Neuron (in vitro differentiated cells): ENCODE measurements around the gene RESP18.
A peak's percentile ranks its signal among the peaks of the same experiment; 100 is the strongest.
"Not testable (repeated sequence)": the region's sequence is repeated elsewhere in the genome, so short reads cannot be mapped to it uniquely, and the experiment has no call there.

Source experiments
- H2AFZ ChIP-seq: one replicate; pipeline ENCODE4 v1.6.1; 2013; ENCODE audit warnings: low read depth, mild to moderate bottlenecking, inconsistent platforms, low read length, moderate library complexity
- H3K27me3 ChIP-seq: one replicate; pipeline ENCODE4 v1.6.1; 2013; ENCODE audit warnings: low read length; ENCODE audit not compliant: insufficient read depth
- H3K36me3 ChIP-seq: one replicate; pipeline ENCODE4 v1.6.1; 2013; ENCODE audit warnings: low read length; ENCODE audit not compliant: insufficient read depth
- H3K4me1 ChIP-seq: one replicate; pipeline ENCODE4 v1.6.1; 2013; ENCODE audit warnings: low read length; ENCODE audit not compliant: insufficient read depth
- H3K4me3 ChIP-seq: 2 replicates; pipeline ENCODE4 v1.5.1; 2013; ENCODE audit warnings: mild to moderate bottlenecking, low read length, moderate library complexity
- H3K9me3 ChIP-seq: one replicate; pipeline ENCODE4 v1.6.1; 2013; ENCODE audit warnings: low read length

RESP18 gene

DNA sequence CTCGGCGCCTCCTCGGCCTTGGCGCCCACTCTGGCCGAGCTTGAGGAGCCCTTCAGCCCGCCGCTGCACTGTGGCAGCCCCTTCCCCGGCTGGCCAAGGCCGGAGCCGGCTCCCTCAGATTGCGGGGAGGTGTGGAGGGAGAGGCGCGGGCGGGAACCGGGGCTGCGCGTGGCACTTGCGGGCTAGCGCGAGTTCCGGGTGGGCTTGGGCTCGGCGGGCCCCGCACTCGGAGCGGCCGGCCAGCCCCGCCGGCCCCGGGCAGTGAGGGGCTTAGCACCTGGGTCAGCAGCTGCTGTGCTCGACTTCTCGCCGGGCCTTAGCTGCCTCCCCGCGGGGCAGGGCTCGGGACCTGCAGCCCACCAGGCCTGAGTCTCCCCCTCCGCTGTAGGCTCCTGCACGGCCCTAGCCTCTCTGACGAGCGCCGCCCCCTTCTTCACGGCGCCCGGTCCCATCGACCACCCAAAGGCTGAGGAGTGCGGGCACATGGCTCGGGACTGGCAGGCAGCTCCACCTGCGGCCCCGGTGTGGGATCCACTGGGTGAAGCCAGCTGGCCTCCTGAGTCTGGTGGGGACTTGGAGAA is 19.8 kb downstream of the RESP18 start:
- H3K36me3 ChIP-seq, H2AFZ ChIP-seq, H3K9me3 ChIP-seq, H3K4me3 ChIP-seq: not testable (repeated sequence)
- H3K27me3 ChIP-seq: peaks cover 19% of the 10 kb centered on the region
- H3K4me1 ChIP-seq: peaks cover 13% of the 10 kb centered on the region

DNA sequence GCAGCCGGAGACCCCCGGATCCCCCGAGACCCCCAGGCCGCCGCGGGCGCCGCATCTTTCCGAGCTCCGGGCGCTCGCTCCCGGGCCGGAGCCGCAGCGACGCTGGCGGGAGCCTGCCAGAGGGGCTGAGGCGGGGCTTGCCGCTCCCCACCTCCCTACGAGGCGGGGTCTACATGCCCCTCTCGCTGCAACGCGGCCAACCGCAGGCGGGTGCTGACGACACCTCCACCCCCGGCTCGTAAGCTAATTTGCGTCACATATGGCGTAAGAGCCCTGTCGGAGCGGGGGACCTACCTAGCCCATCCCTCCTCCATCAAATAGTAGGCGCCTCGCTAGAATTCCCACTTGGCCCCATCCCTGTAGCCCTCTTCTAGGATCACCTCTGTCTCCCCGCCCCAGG is 23.3 kb downstream of the RESP18 start, which contains the start of gene PTPRN:
PTPRN (minus strand) TSS at position 124 of the 400 bp plus-strand sequence; CDS start at position 55, 69 bp downstream.
- Histone ChIP-seq H3K36me3 (no peaks in the 10 kb centered on the region), H3K4me3 (peak within 1 kb of the TSS; percentile 40), H3K4me1 (peaks cover 13% of the 10 kb centered on the region), H3K27me3 (peaks cover 19% of the 10 kb centered on the region), H3K9me3 (no peaks in the 10 kb centered on the region), H2AFZ (no peak within 1 kb of the TSS)

DNA sequence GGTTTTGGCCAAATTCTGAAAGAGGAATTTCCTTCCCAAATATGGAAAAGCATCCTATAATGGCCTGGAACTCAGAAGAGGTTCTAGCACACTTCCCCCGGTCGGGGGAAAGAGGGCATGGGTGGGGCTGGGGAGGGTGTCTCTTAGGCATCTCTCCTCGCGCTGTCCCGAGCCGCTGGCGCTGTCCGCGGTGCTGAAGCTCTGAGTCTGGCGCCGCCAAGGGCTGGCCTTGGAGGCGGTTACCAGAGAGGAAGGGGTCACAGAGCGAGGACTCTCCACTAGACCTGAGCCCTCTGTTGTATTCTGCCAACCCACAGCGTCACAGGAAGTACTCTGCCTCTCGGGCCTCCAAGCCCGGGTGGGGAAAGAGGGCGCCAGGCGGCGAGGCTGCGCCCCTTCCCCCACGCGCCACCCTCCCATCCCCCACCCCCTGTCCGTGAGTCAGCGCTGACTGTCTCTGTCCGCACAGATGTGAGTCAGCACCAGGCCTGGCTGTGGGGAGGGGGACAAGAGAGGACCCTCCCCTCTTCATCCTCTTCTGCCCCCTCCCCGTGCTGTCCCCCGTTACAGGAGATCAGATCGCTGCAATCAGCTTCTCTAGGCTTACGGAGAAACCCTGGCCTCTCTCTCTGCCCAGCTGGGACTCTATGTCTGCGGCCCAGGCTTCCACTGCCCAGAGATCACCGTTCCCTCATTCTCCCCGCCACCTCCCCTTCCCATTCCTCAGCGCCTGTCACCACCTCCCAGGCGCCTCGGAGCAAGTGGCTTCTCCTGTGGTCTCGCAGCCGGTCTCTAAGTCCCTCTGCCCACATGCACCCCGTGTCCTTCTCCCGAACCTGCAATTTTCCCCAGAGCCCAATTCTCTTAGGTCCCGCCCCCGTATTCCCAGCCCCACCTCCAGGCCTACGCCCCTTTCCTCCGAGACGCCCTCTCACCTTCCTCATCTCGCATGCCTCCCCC is 24.1 kb downstream of the RESP18 start:
- Histone ChIP-seq H3K27me3 (peaks cover 19% of the 10 kb centered on the region), H3K4me3 (peak overlapping the region; percentile 40), H2AFZ (no peak overlapping the region), H3K4me1 (peaks cover 13% of the 10 kb centered on the region), H3K9me3 (no peaks in the 10 kb centered on the region), H3K36me3 (no peaks in the 10 kb centered on the region)

DNA sequence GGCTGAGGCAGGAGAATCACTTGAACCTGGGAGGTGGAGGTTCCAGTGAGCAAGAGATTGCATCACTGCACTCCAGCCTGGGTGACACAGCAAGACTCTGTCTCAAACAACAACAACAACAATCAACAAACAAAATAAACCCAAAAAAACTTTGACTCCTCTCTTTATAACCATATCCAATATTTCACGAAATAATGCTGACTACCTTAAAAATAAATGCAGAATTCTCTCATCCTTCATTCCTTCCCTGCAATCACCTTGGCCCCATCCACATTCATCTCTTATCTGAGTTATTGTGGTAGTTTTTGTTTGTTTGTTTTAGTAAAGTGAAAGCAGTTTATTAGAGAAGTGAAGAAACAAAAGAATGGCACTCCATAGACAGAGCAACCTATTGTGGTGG is 26.5 kb downstream of the RESP18 start:
- Histone ChIP-seq H3K27me3 (peaks cover 18% of the 10 kb centered on the region), H3K36me3 (no peaks in the 10 kb centered on the region), H3K4me1 (peaks cover 15% of the 10 kb centered on the region), H3K4me3 (no peak overlapping the region), H3K9me3 (no peaks in the 10 kb centered on the region), H2AFZ (no peak overlapping the region)

DNA sequence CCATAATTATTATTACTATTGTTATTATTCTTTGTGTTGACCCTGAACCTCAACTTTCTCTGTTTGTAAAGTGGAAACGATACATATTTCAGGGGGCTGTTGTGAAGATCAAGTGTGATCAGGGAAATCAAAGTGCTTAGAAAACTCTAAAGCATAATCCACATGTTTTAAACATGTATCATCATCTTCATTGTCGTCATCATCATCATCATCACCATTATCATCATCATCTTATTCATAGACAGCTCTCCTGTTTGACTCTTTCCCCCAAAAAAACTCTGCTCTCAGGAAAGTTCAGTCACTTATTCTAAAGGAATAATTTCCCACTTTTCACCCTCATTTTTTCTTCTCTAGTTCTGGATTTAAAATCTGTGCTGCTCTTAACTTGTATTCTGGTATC is 28.3 kb downstream of the RESP18 start:
- Histone ChIP-seq H3K4me3 (no peak overlapping the region), H3K27me3 (peaks cover 9% of the 10 kb centered on the region), H3K36me3 (no peaks in the 10 kb centered on the region), H3K9me3 (no peaks in the 10 kb centered on the region), H2AFZ (no peak overlapping the region), H3K4me1 (peaks cover 30% of the 10 kb centered on the region)

DNA sequence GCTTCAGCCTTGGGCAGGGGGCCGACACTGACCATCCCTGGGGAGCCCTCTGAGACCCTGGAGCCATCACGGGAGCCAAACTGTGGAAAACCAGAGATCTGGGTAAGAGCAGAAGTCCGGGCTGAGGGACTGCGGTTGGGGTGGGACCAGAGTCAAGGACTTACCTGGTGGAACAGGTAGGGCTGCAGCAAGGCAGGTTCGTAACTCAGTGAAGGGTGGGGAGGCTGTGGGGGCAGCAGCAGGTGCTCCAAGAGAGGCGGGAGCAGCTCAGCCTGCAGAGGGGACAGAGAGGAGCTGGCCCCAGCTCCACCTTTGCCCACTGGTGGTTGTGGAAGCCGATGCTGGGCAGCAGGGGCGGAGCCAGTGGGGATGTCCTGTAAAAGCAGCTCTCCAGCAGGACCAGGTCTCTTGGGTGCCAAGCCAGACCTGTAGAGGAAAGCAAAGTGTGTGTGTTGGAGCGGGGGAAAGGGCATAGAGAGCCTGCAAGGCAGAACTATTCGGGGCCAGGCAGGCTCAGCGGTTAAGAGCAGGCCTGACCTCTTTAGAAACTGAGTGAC is 30.1 kb downstream of the RESP18 start:
- Histone ChIP-seq H3K4me1 (peaks cover 26% of the 10 kb centered on the region), H3K9me3 (no peaks in the 10 kb centered on the region), H3K36me3 (no peaks in the 10 kb centered on the region), H2AFZ (no peak overlapping the region), H3K27me3 (peaks cover 12% of the 10 kb centered on the region), H3K4me3 (no peak overlapping the region)

DNA sequence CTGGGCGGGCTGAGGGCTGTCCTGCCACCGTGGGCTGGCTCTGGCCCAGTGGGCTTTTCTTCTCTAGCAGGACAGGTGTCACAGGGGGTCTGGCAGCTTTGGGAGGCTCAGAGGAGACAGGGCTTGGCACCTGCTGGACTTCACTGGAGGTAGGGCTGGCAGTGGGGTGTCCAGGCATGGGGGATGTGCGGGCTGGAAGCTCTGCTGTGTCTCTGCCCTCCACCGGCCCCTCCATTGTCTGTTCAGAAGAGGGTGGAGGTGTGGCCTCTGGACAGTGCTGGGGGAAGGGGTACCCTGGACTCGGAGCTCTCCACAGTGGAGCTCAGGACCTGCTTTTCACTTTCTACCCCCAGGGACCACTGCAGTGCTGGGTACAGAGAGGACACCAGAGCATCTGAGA is 32.5 kb downstream of the RESP18 start:
- no peaks in the 10 kb centered on the region for H3K36me3 ChIP-seq
- H3K9me3 ChIP-seq: no peaks in the 10 kb centered on the region
- peaks cover 17% of the 10 kb centered on the region for H3K27me3 ChIP-seq
- H2AFZ ChIP-seq: no peak overlapping the region
- peak overlapping the region; percentile 4 for H3K4me3 ChIP-seq
- H3K4me1 ChIP-seq: peaks cover 28% of the 10 kb centered on the region

DNA sequence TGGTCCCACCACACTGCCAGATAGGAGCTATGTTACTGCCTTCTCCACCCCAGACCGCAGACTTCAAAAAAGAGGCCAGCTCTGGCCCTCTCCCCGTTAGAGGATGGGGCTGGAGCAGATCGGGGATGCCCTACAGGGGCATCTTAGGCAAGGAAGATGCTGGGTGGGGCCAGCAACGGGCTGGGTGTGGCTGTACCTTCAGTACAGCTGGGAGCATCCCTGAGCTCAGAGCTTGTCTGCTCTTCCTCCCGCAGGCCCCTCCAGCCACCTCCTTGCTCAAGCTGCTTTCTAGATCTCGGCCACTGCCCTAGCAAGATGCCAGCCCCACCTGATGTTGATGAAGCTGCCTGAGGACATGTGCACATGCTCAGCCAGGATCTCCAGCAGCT is 33.2 kb downstream of the RESP18 start:
- Histone ChIP-seq H3K27me3 (peaks cover 17% of the 10 kb centered on the region), H3K4me3 (no peak overlapping the region), H3K9me3 (no peaks in the 10 kb centered on the region), H2AFZ (no peak overlapping the region), H3K4me1 (peaks cover 32% of the 10 kb centered on the region), H3K36me3 (no peaks in the 10 kb centered on the region)

DNA sequence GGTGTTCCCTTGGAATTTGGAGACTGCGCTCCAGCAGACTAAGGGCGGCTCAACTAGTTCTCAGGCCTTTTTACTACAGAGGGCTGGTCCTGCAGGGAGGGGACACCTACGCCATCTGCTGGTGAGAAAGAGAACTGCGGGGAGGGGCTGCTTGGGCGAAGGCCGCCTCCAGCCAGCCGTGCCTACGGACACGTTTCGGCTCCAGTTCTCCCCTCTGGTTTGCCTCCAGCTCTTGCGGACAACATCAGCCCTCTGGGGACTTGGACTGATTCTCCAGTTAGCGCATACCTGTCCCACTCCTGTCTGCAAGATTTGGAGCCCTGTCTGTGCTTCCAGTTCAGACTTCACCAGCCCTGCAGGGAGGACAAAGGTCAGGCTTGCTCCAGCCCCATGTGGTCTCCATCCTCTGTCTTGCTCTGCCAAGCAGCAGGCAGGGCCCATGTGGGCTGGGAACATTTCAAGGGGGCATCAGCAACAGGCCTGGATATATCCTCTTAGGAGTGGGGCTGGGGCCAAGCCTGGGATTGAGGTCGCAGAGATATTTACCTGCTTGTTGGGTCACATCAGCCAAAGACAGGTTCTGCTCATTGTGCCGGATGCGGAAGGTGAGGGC is 33.7 kb downstream of the RESP18 start:
- Histone ChIP-seq H3K9me3 (no peaks in the 10 kb centered on the region), H3K36me3 (no peaks in the 10 kb centered on the region), H3K4me1 (peaks cover 37% of the 10 kb centered on the region), H3K27me3 (peaks cover 17% of the 10 kb centered on the region), H2AFZ (peak overlapping the region; percentile 7), H3K4me3 (no peak overlapping the region)

DNA sequence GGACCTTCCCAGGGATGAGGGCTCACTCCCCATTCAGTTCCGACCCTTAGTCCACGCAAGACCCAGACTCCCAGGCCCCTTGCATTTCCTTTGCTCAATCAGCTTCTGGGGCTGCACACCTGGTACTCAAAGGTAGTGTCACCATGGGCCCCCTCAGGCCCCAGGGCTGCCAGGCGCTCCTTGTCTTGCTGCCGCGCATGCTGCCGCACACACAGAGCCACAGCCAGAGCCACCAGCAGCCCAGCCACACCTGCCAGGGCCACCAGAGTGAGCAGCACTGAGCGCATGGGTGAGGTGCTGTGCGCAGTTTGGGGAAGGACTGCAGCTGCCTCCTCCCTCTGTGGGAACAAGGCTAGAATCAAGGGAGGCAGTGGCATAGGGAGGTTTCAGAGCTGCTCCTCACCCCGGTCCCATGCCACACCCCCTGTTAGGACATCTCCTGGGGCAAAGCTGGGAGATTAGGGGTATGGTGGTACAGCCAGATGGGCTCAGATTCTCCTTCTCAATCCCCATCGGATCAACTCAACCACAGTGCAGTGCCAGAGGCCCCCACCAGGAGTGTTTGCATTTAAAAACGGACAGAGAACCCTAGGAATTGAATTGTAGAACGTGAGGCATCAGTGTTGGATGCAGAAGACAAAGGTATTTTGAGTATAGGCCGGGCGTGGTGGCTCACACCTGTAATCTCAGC is 34.6 kb downstream of the RESP18 start:
- Histone ChIP-seq H3K4me1 (peaks cover 37% of the 10 kb centered on the region), H3K27me3 (peaks cover 17% of the 10 kb centered on the region), H3K36me3 (no peaks in the 10 kb centered on the region), H3K4me3 (no peak overlapping the region), H2AFZ (no peak overlapping the region), H3K9me3 (no peaks in the 10 kb centered on the region)

DNA sequence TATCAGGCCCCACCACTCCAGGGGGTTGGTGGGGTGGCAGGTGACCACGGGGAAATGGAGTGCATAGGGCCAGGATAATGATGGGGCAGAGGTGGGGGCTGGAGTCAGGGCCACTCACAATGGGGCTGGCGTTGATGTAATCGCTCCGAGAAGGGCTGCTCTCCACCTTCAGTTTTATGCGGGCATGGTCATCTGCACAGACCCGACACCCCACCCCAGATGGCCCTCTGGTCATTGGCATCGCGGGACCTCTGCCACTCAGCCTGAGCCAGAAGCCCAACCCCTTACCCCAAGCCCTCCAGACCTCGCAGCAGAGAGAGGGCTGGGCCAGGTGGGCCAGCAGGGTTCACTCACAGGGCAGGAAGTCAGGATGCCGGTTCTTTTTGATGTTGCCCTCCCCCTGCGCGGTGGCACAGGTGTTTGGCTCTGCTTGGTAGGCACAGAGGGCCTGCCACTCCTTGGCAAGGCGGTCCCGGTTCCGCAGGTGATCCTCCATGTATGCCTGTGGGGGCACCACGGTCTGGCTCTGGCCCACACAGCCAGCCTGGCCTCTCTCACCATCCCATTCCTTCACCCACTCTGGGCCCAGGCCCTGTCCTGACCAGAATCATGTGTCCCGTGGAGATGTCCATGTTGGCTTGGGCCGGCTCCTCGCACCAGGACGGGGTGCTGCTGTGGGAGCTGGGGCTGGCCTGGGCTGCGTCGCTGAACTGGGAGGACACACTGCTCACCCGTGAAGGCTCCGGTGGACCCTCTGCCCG is 35.7 kb downstream of the RESP18 start:
- Histone ChIP-seq H3K4me1 (peaks cover 37% of the 10 kb centered on the region), H3K9me3 (no peaks in the 10 kb centered on the region), H3K36me3 (no peaks in the 10 kb centered on the region), H3K4me3 (no peak overlapping the region), H2AFZ (no peak overlapping the region), H3K27me3 (peaks cover 17% of the 10 kb centered on the region)

DNA sequence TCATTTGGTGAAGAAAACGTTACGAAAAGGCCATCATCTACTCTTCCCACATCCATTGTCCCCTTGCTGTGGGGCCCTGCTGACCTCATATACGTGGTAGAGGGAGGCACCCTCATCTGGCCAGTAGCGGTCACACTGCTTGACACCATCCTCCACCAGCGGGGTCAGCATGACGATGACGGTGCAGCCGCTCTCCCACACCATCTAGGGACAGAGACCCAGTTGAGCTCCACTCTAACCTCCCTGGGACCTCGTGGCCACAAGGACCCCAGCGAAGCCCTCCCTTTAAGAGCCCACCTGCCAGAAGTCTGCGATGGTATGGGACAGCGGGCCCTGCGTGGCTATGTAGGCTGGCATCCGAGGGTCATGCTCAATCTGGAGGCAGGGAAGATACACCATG is 36.4 kb downstream of the RESP18 start:
- Histone ChIP-seq H3K4me1 (peaks cover 35% of the 10 kb centered on the region), H2AFZ (no peak overlapping the region), H3K4me3 (no peak overlapping the region), H3K27me3 (peaks cover 15% of the 10 kb centered on the region), H3K36me3 (no peaks in the 10 kb centered on the region), H3K9me3 (no peaks in the 10 kb centered on the region)
